KOPT-K1 (cell line): ENCODE measurements around the gene ARHGAP26.

Experiments used
- H3K27ac ChIP-seq: fragments of 200-600 bp; sonication (generic); 2 replicates; pipeline ENCODE4 v1.5.1; 2016; ENCODE audit warnings: antibody characterized with exemption, mild to moderate bottlenecking, low read depth, low read length; ENCODE audit not compliant: poor library complexity, severe bottlenecking
- H3K36me3 ChIP-seq: fragments of 200-600 bp; sonication (generic); 2 replicates; pipeline ENCODE4 v1.5.1; 2017; ENCODE audit warnings: antibody characterized with exemption, mild to moderate bottlenecking, low read length, moderate library complexity; ENCODE audit not compliant: insufficient read depth
- H3K9me3 ChIP-seq: fragments of 200-600 bp; sonication (generic); 2 replicates; pipeline ENCODE4 v1.5.1; 2017; ENCODE audit warnings: antibody characterized with exemption, low read length, mild to moderate bottlenecking; ENCODE audit not compliant: insufficient read depth, poor library complexity, severe bottlenecking

The ARHGAP26 gene

DNA sequence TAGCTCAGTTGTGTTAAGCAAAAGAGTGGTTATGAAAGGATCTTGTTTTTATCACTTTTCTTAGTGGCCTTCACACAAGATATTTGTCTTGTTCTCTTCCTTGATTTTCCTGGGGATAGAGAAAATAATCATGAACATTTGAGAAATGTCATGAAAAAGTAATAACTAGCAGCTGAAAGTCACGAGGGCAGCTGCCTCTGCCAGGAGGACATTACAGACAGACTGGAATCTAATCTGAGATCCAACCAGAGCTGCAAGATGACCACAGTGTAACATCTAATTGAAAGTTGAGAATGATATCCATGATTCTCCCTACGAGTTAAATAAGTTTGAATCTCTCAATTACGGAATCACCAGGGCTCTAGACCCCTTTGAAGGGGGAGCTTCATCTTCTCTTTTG, 274.9 kb downstream of the ARHGAP26 start:
- no peak overlapping the region for H3K27ac ChIP-seq
- peaks cover 20% of the 10 kb centered on the region for H3K36me3 ChIP-seq
- no peaks in the 10 kb centered on the region for H3K9me3 ChIP-seq

- no peaks in the 10 kb centered on the region for H3K9me3 ChIP-seq
- H3K27ac ChIP-seq: no peak overlapping the region
- peaks cover 20% of the 10 kb centered on the region for H3K36me3 ChIP-seq
Measured at GRCh38 chr5:143046314-143046713, 276.1 kb downstream of the ARHGAP26 start.

DNA sequence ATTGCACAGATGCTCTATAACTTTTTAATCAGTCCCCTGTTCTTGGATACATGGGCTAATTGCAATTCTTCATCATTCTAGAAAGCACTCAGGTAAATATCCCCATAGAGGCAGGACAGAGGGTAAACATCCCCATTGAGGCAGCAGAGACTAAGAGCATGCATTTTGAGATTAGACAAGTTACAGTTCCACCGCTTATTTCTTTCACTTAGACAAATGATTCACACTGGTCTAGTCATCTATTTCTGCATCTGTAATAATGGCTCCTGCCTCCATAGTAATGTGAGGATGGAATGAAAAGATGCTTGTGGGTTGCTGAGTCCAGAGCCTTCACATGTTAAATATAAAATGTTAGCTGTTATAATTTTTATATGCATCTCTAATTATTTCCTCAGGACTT, 276.9 kb downstream of the ARHGAP26 start:
- peaks cover 15% of the 10 kb centered on the region for H3K36me3 ChIP-seq
- H3K9me3 ChIP-seq: no peaks in the 10 kb centered on the region

DNA sequence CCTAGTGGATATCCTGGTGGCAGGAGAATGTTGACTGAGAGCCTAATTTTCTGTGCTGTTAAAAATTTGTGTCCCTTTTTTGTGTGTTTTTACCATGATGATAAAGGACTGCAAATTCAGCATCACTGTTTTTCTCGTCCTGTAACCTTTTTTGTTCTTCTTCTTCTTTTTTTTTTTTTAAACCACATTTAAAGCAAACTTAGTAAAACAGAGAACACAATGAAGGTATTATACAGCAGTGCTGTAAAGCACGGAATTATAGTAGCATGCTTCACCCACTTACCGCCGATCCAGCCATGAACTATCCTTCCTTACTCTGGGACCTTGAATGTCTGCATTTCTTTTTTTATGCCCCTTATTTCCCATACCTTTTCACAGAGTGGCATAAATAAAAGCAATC, 280.0 kb downstream of the ARHGAP26 start:
- Histone ChIP-seq H3K36me3 (peaks cover 6% of the 10 kb centered on the region; the same call in 1 of the 2 replicates), H3K27ac (no peak overlapping the region), H3K9me3 (no peaks in the 10 kb centered on the region)

More for the DNA sequence above, 276.9 kb downstream of the ARHGAP26 start:
- H3K27ac ChIP-seq: no peak overlapping the region

GRCh38 chr5:143051244-143052058, 281.3 kb downstream of the ARHGAP26 start:
- Histone ChIP-seq H3K27ac (no peak overlapping the region), H3K9me3 (no peaks in the 10 kb centered on the region), H3K36me3 (peaks cover 12% of the 10 kb centered on the region)

GRCh38 chr5:143052967-143053682, 282.9 kb downstream of the ARHGAP26 start:
- peaks cover 26% of the 10 kb centered on the region for H3K36me3 ChIP-seq
- no peak overlapping the region for H3K27ac ChIP-seq
- no peaks in the 10 kb centered on the region for H3K9me3 ChIP-seq

- H3K27ac ChIP-seq: no peak overlapping the region
- H3K36me3 ChIP-seq: peaks cover 29% of the 10 kb centered on the region
- H3K9me3 ChIP-seq: no peaks in the 10 kb centered on the region
Measured at GRCh38 chr5:143053780-143054179, 283.6 kb downstream of the ARHGAP26 start.

- Histone ChIP-seq H3K27ac (no peak overlapping the region), H3K36me3 (peaks cover 31% of the 10 kb centered on the region), H3K9me3 (no peaks in the 10 kb centered on the region)
Measured at GRCh38 chr5:143054480-143054941, 284.3 kb downstream of the ARHGAP26 start.

DNA sequence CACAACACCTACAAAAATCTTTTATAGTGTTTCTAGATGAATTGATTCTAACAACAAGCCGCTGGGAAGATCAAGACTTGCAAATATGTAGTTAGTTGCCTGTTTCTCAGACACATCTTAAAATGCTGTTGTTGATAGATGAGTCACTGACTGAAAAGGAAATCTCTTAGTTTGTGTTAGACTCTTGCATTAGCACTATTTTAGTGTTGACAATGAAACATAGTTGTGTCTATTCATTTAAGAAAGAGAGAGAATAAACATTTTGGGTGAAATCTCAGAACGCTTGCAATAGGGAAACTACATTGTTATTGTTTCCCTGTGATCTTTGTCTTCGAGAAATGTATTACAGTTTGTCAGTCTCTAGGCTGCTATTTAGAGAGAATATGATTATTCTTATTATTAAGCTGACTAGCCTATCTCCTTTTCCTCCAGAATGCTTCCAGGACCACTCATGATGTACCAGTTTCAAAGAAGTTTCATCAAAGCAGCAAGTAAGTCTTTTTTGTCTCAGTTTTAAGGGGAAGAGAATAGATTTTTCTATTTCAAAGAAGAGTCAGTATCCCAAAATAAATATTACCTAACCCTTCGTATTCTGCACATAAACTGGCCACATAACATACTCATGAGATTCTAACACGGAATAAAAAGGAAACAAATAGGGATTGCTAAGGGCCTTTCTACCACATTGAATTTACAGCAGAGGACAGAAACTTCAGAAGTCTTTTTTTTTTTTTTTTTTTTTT, 285.6 kb downstream of the ARHGAP26 start:
- H3K27ac ChIP-seq: no peak overlapping the region
- H3K9me3 ChIP-seq: no peaks in the 10 kb centered on the region
- peaks cover 31% of the 10 kb centered on the region for H3K36me3 ChIP-seq

DNA sequence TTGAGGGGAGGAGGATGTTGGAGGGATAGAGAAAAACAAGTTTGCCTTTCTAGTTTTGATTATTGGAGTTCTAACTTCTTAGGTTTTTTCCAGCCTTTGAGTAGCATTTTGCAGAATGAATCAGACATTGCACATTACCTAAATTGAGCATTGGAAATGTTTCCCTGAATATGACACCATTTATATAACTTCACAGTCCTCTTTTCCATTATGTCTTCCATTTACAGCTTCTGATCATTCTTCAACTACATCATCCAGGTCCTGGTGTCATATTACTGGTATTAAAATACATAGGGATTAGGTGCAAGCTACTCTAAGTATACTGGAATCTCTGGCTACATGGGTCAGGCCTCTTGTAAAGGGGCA, 286.1 kb downstream of the ARHGAP26 start:
- Histone ChIP-seq H3K36me3 (peaks cover 31% of the 10 kb centered on the region), H3K9me3 (no peaks in the 10 kb centered on the region), H3K27ac (no peak overlapping the region)

DNA sequence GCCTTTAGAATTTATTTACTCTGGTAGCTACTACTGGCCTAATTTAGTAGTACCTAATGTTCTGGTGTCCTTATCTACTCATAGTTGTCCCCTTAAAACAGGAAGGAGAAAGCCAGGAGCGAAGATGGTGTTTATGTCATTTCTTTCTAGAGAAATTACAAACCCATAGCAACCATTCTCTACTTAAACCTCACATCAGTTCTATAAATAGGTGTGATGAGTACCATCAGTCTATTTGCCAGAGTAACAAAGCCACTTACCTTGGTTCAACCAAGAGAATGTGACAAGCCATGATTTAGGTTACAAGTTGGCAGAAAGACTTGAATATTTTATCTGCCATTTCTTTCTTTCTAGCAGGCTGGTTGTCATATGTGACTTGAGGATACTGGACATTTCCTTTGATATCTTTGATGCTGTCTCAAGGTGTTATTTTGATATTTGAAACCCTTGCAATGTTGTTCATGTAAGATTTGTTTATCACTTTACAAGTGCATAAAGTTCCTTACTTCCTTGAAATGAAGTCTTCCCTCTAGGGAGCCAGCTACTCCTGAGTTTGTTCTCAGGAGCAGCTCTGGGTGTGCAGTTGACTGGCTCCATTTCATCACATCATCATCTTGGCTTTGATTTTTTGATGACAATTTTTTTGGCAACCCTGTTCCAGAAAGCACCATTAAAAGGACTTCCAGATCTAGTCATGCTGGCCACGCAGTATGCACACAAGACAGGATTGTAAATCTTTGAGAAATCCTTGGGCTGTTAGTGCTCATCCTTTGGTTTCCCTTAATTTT, 286.8 kb downstream of the ARHGAP26 start:
- no peak overlapping the region for H3K27ac ChIP-seq
- H3K36me3 ChIP-seq: peaks cover 31% of the 10 kb centered on the region

DNA sequence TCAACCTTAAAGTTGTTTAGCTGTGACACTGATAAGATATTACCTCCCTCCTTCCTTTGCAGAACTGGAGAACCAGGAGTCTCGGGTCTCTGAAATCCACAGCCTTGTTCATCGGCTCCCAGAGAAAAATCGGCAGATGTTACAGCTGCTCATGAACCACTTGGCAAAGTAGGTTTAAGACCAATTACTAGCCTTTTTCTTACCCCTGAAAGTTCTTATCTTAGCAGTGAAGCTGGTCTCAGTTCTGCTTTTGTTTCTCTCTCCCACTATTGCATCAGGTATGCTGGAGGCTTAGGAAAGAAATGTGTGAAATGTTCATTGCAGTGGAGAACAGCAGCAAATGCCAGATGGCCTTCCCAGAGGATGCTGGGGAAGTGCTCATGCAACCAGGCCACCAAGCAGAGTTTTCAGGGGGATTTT, 287.4 kb downstream of the ARHGAP26 start:
- no peaks in the 10 kb centered on the region for H3K9me3 ChIP-seq
- H3K27ac ChIP-seq: no peak overlapping the region
- peaks cover 31% of the 10 kb centered on the region for H3K36me3 ChIP-seq

More for the DNA sequence above, 286.8 kb downstream of the ARHGAP26 start:
- H3K9me3 ChIP-seq: no peaks in the 10 kb centered on the region

DNA sequence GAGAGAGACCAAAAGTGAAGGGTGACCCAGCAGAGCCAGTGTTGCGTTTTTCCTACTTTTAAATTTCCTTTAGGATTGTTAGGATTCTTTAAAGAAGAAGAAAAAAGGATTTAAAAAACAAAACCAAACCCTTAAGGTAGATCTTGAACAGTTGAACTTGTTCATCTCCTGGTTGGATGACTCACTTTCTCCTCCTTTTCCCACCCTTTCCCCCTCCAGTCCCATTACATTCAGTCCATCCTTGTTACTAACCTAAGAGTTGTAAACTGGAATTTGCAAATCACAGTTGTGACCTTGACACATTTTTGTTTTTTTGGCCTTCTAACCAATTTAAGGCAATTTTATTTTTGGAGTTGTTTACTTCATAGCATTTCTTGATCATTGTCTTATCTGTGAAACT, 289.2 kb downstream of the ARHGAP26 start:
- H3K36me3 ChIP-seq: peaks cover 31% of the 10 kb centered on the region
- no peak overlapping the region for H3K27ac ChIP-seq
- H3K9me3 ChIP-seq: no peaks in the 10 kb centered on the region

DNA sequence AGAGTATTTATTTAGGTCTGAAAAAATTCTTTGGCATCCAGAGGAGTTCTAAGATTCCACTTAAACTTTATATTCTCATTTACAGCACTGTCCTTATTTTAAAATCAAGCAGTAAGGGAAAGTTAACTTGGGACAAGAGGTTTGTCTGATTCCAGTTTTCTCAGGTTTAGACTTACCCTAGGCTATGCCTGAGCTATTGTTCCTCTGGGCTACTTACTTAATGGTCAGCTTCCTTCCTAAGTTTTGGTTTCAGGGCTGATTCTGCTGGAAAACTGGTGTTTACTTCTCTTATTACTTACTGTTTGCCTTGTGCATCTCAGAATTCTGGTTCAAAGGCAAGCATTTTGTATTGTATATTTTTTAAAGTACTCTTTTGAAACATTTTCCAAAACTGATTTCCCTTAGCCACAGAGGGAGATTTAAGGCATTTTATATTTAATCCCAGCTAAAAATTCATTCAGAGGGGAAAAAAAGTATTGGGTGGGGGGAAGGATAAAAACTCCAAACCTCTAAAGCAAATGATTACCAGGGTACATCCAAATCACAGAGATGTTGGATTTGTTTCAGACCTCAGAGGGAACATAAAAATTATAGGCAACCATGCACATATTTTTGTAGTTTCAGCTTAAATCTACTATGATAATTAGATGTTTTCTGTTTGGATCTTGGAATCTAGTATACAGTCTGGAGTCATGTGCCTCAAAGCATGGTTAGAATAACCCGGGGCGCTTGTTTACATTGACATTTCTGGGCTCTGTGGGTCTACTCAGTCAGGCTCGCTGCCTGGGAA, 290.0 kb downstream of the ARHGAP26 start:
- Histone ChIP-seq H3K9me3 (no peaks in the 10 kb centered on the region), H3K27ac (no peak overlapping the region)

More for the DNA sequence above, 290.0 kb downstream of the ARHGAP26 start:
- peaks cover 25% of the 10 kb centered on the region for H3K36me3 ChIP-seq
